Right atrium auricular region (tissue), 2 donors: ENCODE data around the gene LPP. TPM values are rescaled to one million over a fixed set of nuclear protein-coding genes. Genes with fewer than 3 reads are reported as not detected.
"Not testable (repeated sequence)": the region's sequence is repeated elsewhere in the genome, so short reads cannot be mapped to it uniquely, and the experiment has no call there.

Experiments used
- DNase-seq: peaks from one replicate; pipeline ENCODE4 v3.0.0-alpha.2; 2019; ENCODE audit warnings: low spot score
- H3K27ac ChIP-seq, 2 donors: fragments of 200-600 bp; sonication (generic); 1 replicate in 1 of 2; 2 replicates in 1 of 2; pipeline ENCODE4 v1.5.1; 2016 to 2019
- H3K27me3 ChIP-seq, 2 donors: fragments of 200-600 bp; sonication (generic); one replicate each; pipeline versions ENCODE4 v1.5.1 to v1.6.0; 2017 to 2019
- H3K36me3 ChIP-seq: fragments of 200-600 bp; sonication (generic); one replicate; pipeline ENCODE4 v1.5.1; 2016
- H3K4me1 ChIP-seq, 2 donors: fragments of 200-600 bp; sonication (generic); one replicate each; pipeline versions ENCODE4 v1.5.1 to v1.6.0; 2017 to 2019
- H3K4me3 ChIP-seq, 2 donors: fragments of 200-600 bp; sonication (generic); 1 replicate in 1 of 2; 2 replicates in 1 of 2; pipeline ENCODE4 v1.5.1; 2017 to 2019; ENCODE audit warnings: mild to moderate bottlenecking in 1 of 2, moderate library complexity in 1 of 2
- H3K9me3 ChIP-seq, 2 donors: fragments of 200-600 bp; sonication (generic); one replicate each; pipeline ENCODE4 v1.5.1; 2019
- total RNA-seq, 2 donors: library from RNA; depleted of rRNA; stranded (reverse); fragments of >200 nt; gene quantifications; one replicate each; pipeline ENCODE4 v1.1.0, GENCODE V29; 2016
- TF ChIP-seq, protein P1 (sequence below), 2 donors: fragments of 200-600 bp; sonication (generic); IDR thresholded peaks; one replicate each; pipeline ENCODE4 v1.5.1; 2019; ENCODE audit warnings: antibody characterized with exemption in 2 of 2

Gene LPP
- total RNA-seq, 2 donors from 2014 or later: 117 to 186 TPM

DNA sequence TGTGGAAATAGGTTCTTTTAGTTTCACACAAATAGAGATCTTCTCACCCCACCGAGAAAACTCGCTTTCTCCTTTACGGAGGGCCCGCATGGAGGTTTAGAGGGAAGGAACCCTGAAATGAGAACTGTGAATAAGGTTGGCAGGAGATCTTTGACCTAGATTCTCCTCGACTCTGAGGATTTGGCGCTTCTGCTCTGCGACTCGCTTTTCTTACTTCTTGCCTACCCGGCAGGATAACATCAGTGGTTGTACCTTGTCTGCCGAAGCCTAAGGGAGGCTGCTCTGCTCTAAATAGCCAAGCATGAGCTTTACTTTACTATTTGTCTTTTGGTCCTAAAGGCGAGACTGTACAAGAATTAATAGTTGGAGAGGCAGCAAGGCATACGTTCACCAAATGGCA lies 544.5 kb downstream of the LPP start:
- DNase-seq: no peak
- H3K4me3 ChIP-seq: no peak overlapping the region
- H3K36me3 ChIP-seq: no peaks in the 10 kb centered on the region
- H3K27ac ChIP-seq: no peak overlapping the region
- H3K27me3 ChIP-seq: no peaks in the 10 kb centered on the region
- no peaks in the 10 kb centered on the region for H3K9me3 ChIP-seq
- H3K4me1 ChIP-seq: peaks cover 0 to 5% of the 10 kb centered on the region in 2 donors
- TF ChIP-seq, protein P1, sequence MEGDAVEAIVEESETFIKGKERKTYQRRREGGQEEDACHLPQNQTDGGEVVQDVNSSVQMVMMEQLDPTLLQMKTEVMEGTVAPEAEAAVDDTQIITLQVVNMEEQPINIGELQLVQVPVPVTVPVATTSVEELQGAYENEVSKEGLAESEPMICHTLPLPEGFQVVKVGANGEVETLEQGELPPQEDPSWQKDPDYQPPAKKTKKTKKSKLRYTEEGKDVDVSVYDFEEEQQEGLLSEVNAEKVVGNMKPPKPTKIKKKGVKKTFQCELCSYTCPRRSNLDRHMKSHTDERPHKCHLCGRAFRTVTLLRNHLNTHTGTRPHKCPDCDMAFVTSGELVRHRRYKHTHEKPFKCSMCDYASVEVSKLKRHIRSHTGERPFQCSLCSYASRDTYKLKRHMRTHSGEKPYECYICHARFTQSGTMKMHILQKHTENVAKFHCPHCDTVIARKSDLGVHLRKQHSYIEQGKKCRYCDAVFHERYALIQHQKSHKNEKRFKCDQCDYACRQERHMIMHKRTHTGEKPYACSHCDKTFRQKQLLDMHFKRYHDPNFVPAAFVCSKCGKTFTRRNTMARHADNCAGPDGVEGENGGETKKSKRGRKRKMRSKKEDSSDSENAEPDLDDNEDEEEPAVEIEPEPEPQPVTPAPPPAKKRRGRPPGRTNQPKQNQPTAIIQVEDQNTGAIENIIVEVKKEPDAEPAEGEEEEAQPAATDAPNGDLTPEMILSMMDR (IDR thresholded peaks at IDR 0.05): no peak

DNA sequence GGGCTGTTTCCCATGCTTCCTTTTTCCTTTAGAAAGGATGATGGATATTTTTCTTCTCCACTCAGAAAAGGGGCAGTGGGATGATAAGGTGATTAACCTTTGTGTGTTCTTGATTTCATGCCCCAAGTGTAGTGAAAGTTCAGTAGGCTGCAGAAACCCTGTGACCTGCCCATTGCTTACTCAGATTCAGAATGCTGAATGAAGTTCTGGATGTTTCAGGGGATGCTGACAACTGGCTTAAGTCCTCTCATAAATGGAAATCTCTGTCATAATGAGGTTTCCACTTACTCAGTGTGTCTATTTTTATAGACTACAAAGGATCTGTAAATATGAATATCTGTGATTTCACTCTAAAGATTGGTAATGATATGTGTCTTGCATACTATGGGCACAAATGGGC lies 546.5 kb downstream of the LPP start:
- TF ChIP-seq, protein P1 (IDR thresholded peaks at IDR 0.05): no peak
- H3K9me3 ChIP-seq: no peaks in the 10 kb centered on the region
- H3K4me3 ChIP-seq: no peak overlapping the region
- no peak for DNase-seq
- no peak overlapping the region for H3K27ac ChIP-seq
- H3K36me3 ChIP-seq: no peaks in the 10 kb centered on the region
- peaks cover 0 to 5% of the 10 kb centered on the region in 2 donors for H3K4me1 ChIP-seq
- H3K27me3 ChIP-seq: no peaks in the 10 kb centered on the region

DNA sequence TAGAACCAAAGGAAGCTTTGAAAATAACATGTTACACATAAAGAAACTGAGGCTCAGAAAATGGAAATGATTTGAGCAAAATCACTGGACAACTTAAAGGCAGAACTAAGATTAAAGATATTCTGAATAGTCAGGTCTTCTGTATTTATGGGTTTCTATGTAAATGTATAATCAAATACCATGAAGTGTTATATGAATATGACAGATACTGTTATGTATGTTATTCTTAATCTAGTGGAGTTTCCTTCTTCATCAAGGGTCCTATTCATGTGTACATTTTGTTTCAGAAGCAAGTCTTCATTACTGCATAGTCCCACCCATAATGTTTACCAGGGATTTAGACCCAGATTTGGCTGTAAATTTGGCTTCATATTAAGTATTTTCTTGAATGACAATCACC lies 547.0 kb downstream of the LPP start:
- Histone ChIP-seq H3K4me3 (no peak overlapping the region), H3K4me1 (peaks cover 0 to 5% of the 10 kb centered on the region in 2 donors)

DNA sequence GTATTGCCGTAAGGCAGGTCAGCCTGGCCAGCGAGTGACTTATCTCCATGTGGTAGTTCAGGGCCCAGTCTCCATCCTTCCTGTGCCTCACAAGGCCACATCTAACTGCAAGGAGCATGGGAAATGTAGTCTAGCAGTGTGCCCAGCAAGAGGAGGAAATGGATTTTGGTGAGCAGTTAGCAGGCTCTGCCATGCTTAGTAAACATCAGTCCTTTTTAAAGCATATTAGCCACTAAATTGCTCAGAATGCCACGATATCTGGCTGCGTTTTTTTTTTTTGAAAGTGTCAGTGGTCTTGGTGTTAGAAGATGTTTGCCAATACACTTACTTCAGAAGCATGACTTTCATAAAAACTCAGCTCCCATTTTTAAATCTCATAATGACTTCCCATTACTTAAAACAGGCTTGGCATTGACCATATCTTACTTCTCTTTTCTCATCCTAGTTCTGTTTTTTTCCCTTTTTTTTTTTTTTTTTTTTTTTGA lies 547.6 kb downstream of the LPP start:
- Histone ChIP-seq H3K9me3 (no peaks in the 10 kb centered on the region), H3K36me3 (no peaks in the 10 kb centered on the region), H3K4me3 (no peak overlapping the region), H3K4me1 (peaks cover 0 to 9% of the 10 kb centered on the region in 2 donors), H3K27me3 (no peaks in the 10 kb centered on the region), H3K27ac (no peak overlapping the region)
- TF ChIP-seq, protein P1 (IDR thresholded peaks at IDR 0.05): no peak
- DNase-seq: no peak

More for the DNA sequence above, 547.0 kb downstream of the LPP start:
- no peaks in the 10 kb centered on the region for H3K27me3 ChIP-seq
- TF ChIP-seq, protein P1 (IDR thresholded peaks at IDR 0.05): no peak
- no peak overlapping the region for H3K27ac ChIP-seq
- H3K36me3 ChIP-seq: no peaks in the 10 kb centered on the region
- no peak for DNase-seq
- no peaks in the 10 kb centered on the region for H3K9me3 ChIP-seq

DNA sequence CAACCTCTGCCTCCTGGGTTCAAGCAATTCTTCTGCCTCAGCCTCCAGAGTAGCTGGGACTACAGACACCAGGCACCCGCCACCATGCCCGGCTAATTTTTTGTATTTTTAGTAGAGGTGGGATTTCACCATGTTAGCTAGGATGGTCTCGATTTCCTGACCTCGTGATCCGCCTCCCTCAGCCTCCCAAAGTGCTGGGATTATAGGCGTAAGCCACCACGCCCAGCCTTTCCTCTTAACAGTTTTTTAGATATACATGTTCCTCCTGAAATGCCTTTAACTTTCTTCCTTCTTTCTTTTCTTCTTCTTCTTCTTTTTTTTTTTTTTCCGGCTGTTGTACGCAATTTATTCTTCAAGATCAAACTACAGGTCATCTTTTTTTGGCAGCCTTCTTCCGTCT lies 548.1 kb downstream of the LPP start:
- not testable (repeated sequence) for DNase-seq, H3K27ac ChIP-seq, H3K36me3 ChIP-seq, H3K4me1 ChIP-seq, H3K4me3 ChIP-seq, H3K27me3 ChIP-seq, H3K9me3 ChIP-seq

DNA sequence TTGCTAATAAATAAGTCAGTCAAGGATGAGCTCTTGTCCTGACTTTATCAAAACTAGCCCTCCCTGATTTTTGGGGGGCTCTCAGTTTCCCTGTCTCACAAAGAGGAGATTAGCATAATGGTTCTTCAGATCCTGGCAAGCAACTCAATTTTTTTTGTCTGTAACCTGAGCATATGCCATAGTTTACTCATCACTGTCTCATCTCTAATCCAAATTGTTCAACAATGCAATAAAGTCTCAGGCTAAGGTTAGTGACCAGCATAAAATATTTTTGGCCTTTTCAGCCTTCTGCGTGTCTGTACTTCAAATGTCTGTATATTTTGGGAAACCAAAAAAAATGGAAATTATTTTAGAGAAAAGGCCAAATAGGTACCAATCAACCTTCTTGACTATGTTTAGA lies 552.2 kb downstream of the LPP start:
- Histone ChIP-seq H3K27ac (no peak overlapping the region), H3K4me1 (peaks cover 0 to 9% of the 10 kb centered on the region in 2 donors), H3K4me3 (no peak overlapping the region), H3K36me3 (no peaks in the 10 kb centered on the region), H3K9me3 (no peaks in the 10 kb centered on the region), H3K27me3 (no peaks in the 10 kb centered on the region)
- TF ChIP-seq, protein P1 (IDR thresholded peaks at IDR 0.05): no peak
- no peak for DNase-seq
